ENCODE measurements around the gene RAC2.

DNA sequence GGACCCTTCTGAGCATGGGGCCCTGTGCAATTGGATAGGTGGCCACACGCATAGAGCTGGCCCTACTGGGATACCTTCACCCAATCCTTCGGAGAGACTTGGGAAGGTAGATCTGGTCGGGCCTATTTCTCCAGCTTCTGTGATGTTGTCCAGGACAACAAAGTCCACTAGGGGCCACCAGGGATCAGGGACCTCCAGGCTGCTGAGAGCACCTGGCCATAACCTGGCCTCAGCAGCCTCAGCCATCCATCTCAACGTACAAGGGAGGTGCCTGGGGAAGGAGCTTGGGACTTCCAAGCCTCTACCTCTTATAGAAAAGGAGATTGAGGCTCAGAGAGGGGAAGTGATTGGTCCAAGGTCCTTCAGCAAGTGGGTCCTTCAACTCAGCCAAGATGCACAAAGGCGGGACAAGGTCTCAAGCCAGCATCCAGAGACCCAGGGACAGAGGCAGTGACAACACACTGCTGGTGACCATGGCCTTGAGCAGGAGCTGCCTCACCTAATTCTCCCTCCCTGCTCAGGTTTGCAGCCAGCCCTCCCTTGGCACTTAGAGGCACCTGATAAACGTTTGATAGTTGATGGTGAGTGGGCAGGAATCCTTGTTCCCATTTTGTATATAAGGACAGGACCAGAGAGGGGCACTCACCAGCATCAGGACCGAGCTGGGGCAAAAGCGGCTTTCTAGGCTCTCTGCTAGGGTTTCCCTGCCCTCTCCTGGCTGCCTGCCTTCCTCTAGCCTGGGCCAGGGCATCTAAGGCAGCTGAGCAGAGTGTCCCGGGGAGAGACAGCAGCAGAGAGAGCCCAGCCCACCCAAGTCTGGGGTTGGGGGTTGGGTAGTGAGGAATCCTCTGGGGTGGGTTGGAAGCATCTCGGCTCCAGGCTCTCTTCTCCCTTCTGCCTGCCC, 4.5 kb downstream of the RAC2 start:
- no peak for TF ChIP-seq EZH2 (IDR thresholded peaks at IDR 0.05; ENCODE audit: low read depth, low read length, severe bottlenecking)
- TF ChIP-seq, protein P1, sequence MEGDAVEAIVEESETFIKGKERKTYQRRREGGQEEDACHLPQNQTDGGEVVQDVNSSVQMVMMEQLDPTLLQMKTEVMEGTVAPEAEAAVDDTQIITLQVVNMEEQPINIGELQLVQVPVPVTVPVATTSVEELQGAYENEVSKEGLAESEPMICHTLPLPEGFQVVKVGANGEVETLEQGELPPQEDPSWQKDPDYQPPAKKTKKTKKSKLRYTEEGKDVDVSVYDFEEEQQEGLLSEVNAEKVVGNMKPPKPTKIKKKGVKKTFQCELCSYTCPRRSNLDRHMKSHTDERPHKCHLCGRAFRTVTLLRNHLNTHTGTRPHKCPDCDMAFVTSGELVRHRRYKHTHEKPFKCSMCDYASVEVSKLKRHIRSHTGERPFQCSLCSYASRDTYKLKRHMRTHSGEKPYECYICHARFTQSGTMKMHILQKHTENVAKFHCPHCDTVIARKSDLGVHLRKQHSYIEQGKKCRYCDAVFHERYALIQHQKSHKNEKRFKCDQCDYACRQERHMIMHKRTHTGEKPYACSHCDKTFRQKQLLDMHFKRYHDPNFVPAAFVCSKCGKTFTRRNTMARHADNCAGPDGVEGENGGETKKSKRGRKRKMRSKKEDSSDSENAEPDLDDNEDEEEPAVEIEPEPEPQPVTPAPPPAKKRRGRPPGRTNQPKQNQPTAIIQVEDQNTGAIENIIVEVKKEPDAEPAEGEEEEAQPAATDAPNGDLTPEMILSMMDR (IDR thresholded peaks at IDR 0.05; ENCODE audit: control extremely low read depth in 1 of 3, insufficient read depth in 1 of 3, low read depth in 1 of 3, low read length in 3 of 3): no peak
- no peak for TF ChIP-seq SUZ12 (IDR thresholded peaks at IDR 0.05; ENCODE audit: low read length)
- TF ChIP-seq, protein P2, sequence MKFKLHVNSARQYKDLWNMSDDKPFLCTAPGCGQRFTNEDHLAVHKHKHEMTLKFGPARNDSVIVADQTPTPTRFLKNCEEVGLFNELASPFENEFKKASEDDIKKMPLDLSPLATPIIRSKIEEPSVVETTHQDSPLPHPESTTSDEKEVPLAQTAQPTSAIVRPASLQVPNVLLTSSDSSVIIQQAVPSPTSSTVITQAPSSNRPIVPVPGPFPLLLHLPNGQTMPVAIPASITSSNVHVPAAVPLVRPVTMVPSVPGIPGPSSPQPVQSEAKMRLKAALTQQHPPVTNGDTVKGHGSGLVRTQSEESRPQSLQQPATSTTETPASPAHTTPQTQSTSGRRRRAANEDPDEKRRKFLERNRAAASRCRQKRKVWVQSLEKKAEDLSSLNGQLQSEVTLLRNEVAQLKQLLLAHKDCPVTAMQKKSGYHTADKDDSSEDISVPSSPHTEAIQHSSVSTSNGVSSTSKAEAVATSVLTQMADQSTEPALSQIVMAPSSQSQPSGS (IDR thresholded peaks at IDR 0.05; ENCODE audit: low read length): no peak
- no peak for TF ChIP-seq ASH2L (IDR thresholded peaks at IDR 0.05; ENCODE audit: low read length)
- no peak for TF ChIP-seq SP1 (IDR thresholded peaks at IDR 0.05; ENCODE audit: low read depth, low read length)
- TF ChIP-seq ZNF274 (IDR thresholded peaks at IDR 0.05; ENCODE audit: borderline replicate concordance, extremely low read depth, low read length): no peak
- TF ChIP-seq MAFK (IDR thresholded peaks at IDR 0.05; ENCODE audit: low read depth, low read length): no peak
- no peak for TF ChIP-seq POLR2A (IDR thresholded peaks at IDR 0.05; ENCODE audit: control extremely low read depth in 1 of 2, low read depth in 2 of 2, low read length in 2 of 2)
- TF ChIP-seq TAF1 (IDR thresholded peaks at IDR 0.05; ENCODE audit: low read depth, low read length): no peak
- TF ChIP-seq PHF8 (conservative IDR thresholded peaks at IDR 0.05; ENCODE audit: low read depth, low read length): no peak
- TF ChIP-seq TEAD4 (IDR thresholded peaks at IDR 0.05; ENCODE audit: low read depth, low read length): no peak
